ENCODE data around the gene S100A6.
"Not testable (repeated sequence)": the region's sequence is repeated elsewhere in the genome, so short reads cannot be mapped to it uniquely, and the experiment has no call there.

S100A6 gene

DNA sequence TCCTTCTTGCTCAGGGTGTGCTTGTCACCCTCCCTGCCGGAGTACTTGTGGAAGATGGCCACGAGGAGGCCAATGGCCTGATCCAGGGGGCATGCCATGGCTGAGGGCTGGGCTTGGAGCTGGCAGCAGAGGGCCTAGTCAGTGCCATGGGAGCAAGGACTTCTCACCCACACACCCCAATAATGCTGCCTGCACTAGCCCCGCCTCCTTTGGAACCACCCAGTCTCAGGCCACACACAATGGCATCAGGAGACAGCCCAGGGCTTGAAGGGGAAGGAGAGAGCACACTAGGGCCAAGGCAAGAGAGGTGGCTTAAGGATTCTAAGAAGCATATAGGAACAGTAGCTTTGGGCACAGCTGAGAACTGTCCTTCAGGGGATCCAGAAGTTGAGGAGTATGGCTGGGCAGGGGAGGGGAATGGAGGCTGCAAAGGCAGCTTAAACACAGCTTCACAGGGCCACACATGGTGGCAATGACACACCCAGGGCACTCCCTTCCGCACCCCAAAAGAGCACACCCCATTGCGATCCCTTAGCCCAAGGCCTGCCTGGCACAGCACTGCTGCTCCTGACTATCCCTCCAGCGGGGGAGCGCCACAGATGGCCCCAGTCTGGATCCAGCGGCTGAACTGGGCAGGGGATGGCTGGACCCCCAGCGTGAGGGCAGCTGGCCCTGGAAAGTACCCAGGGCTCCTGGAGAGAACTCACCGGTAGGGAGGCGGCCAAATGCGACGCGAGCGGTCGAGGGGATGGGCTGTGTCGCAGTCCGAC lies at the start of gene S100A6:
TSS of gene S100A6 (minus strand) at position 750 of the 770 bp plus-strand sequence. CDS start at position 98, 652 bp downstream.
- no peak for DNase-seq

DNA sequence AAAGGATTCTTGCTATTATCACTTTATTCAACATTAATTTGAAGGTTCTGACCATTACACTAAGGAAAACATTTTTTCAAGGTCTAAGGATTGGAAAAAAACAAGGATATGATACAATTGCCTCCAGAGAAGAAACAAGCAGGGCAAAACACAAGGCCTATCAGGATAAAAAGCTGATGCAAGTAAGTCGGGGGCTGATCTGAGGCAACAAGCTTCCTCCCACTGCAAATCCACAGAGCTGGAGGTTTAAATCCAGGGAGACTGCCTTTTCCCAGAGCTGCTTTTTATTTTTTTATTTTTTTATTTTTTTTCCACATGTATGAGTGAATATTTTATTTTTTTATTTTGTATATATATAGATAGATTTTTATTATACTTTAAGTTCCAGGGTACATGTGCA lies 49.2 kb upstream of the S100A6 start:
- no peak for DNase-seq

DNA sequence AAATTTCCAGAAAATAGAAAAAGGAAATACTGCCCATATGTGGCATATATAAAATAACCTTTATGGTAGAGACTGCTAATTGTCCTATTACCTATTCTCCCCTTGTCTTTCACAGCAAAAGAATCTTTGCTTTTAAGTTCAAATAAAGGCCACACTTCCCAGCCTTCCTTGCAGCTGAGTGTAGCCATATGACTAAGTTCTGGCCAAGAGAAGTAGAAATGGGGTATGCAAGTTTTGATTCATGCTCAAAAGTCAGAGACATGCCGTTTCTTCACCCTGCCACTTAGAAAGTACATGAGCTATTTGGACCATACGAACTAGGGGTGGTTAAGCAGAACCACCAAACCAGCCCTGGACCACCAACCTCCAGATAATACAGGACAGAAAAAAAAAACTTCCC lies 48.2 kb upstream of the S100A6 start:
- DNase-seq = no peak

DNA sequence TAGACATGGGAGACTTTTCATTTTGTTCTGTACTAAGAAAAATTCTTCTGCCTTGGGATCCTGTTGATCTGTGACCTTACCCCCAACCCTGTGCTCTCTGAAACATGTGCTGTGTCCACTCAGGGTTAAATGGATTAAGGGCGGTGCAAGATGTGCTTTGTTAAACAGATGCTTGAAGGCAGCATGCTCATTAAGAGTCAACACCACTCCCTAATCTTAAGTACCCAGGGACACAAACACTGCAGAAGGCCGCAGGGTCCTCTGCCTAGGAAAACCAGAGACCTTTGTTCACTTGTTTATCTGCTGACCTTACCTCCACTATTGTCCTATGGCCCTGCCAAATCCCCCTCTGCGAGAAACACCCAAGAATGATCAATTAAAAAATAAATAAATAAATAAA lies 47.7 kb upstream of the S100A6 start:
- DNase-seq = not testable (repeated sequence)

DNA sequence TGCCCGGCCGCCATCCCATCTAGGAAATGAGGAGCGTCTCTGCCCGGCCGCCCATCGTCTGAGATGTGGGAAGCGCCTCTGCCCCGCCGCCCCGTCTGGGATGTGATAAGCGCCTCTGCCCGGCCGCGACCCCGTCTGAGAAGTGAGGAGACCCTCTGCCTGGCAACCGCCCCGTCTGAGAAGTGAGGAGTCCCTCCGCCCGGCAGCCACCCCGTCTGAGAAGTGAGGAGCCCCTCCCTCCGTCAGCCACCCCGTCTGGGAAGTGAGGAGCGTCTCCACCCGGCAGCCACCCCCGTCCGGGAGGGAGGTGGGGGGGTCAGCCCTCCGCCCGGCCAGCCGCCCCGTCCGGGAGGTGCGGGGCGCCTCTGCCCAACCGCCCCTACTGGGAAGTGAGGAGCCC lies 47.0 kb upstream of the S100A6 start:
- not testable (repeated sequence) for DNase-seq

DNA sequence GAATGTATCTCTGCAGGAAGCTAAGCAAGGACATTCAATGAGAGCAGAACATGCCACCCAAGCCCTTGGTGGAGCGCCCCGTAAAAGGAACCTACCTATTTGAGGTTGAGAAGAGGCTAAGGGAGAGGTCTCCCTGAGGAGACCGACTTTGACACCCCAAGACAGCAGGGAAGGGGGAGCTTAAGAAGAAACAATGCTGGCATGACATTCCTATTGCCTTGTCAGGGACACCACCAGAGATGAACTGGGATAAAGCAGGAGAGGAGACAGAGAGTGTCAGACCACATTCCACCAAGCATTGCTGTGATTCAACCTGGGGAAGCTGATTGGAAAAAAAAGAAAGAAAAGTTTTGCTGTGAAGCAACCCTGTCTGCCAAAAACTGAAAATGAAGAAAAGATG lies 43.1 kb upstream of the S100A6 start:
- DNase-seq = no peak

DNA sequence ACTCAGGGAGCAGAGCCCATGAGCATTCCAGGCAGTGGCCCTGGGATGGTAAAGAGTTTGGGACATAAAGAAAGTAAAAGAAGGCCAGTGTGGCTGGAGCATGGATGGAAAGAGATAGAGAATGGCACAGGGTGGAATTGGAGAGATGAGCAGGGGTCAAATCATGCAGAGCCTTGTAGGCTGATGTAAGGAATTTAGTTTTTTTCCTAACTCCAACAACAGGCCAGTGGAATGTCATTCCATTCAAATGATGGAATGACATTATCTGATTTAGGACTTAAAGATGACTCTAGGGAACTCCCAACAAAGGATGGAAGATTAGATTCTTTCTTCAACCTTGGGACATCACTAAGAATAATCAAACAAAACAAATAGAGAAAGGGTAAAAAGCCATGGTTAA lies 42.7 kb upstream of the S100A6 start:
- no peak for DNase-seq

DNA sequence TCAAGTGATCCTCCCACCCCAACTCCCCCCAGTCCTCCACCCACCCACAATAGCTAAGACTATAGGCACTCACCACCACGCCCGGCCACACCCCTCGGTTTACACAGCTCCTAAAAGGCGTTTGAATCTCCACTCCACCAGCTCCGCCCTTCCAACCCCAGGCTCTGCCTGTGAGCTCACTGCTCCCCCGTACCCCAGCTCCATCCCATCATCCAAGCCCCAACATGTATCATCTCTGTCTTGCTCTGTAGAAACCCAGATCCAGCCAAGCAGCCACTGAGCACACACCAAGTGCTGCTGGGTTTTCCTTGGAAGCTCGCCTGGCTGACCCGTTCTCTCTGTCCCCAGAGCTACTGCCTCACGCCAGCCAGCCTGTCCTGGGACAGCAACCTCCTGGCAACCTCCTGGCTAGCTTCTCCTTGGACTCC lies 41.8 kb upstream of the S100A6 start:
- no peak for DNase-seq

DNA sequence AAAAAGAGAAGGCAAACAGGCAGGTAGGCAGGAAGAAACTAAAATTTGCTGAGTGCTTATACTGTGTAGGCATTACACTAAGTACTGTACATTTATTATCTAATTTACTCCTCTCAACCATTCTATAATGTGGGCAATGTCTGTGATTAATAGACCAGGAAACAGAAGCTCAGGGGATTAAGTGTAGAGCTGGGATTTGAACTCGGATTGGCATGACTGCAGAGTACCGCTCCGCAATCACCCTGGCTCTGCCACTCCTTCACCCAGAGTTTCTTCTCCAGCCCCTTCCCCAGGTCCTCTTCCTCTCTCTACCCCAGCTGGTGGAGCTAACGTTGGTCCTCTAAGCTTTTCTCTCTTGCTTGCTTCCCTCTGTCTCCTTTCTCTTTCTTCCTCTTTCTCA lies 41.3 kb upstream of the S100A6 start:
- no peak for DNase-seq

DNA sequence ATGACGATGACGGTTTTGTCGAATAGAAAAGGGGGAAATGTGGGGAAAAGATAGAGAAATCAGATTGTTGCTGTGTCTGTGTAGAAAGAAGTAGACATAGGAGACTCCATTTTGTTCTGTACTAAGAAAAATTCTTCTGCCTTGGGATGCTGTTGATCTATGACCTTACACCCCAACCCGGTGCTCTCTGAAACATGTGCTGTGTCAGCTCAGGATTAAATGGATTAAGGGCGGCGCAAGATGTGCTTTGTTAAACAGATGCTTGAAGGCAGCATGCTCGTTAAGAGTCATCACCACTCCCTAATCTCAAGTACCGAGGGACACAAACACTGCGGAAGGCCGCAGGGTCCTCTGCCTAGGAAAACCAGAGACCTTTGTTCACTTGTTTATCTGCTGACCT lies 39.7 kb upstream of the S100A6 start:
- DNase-seq = peak in 1 of 3 experiments; percentile 52

DNA sequence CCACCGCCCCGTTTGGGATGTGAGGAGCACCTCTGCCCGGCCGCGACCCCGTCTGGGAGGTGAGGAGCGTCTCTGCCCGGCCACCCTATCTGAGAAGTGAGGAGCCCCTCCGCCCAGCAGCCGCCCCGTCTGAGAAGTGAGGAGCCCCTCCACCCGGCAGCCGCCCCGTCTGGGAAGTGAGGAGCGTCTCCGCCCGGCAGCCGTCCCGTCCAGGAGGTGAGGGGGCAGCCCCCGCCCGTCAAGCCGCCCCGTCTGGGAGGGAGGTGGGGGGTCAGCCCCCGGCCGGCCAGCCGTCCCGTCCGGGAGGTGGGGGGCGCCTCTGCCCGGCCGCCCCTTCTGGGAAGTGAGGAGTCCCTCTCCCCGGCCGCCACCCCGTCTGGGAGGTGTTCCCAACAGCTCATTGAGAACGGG lies 39.3 kb upstream of the S100A6 start:
- DNase-seq = not testable (repeated sequence)

DNA sequence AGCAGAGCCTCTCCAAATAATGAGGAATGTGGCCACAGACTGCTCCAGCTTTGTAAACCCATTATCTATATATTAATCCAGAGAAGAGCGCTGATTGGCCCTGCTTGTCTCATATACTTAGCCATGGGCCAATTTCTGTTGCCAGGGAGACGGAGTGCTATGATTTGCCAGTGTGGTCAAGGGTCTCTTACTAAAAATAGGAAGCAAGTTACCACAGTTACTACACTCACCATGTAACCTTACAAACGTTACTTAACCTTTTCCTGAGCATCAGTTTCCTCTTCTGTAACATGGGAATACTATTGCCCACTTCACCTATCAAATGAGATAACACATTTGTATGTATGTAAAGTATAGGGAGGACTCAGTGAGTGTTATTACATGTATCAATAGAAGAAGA lies 37.6 kb upstream of the S100A6 start:
- DNase-seq = peak in 1 of 3 experiments; percentile 52

DNA sequence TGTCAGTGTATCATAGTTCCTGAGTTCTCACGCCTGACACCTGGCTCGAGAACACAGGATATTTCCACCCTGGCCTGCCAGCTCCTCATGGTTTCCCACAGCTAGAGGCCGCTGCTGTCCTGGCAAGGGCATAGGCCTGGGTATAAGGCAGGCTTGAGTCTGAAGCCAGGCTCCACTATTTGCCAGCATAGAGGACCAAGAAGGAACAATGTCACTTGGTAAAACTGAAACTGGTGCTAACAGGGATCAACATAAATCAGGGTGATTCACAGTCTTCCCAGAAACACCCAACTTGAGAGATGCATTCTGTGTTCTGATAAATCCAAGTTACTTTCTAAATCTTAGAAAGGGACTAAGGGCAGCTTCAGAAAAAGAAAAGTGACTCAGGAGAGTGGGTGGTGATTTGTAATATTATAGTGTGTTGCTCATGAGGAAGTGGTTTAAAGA lies 36.8 kb upstream of the S100A6 start:
- DNase-seq = peak; percentile 57 to 76 (median 70)

DNA sequence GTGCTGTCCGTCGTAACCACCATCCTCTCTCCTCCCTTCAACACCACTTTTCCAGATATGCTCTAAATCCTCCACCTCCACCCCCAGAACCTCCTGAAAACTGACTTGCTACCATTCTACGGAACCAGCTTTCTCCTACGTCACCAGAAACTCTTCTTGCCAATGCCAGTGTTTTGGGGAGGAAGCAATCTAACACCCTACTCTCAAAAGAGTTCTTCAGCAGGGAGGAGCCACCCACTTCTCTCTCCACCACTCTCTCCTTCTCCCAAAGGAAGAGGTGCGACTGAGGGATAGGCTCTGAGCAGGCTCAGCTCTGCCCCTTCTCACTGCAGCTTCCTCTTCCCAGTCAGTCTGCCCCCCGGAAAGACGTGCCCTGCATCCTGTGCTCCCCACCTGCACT lies 35.9 kb upstream of the S100A6 start:
- DNase-seq = no peak

DNA sequence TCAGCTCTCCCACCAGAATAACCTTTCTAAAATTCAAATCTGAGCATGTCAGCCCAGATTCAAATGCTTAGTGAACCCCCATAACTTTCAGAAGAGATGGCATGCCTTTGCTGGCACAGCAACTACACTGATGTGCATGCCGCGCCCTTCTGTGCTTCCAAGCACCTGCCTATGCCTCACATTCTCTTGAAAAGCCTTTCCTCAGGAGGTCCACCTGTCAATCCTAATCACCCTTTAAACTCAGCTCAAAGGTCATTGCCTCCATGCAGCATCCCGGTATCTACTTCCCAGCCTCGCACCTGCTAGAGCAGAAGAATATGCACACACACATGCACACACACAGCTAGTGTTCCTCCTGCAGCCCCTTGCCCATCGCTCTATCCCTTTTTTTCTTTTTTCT lies 35.1 kb upstream of the S100A6 start:
- peak in 1 of 3 experiments; percentile 16 for DNase-seq

DNA sequence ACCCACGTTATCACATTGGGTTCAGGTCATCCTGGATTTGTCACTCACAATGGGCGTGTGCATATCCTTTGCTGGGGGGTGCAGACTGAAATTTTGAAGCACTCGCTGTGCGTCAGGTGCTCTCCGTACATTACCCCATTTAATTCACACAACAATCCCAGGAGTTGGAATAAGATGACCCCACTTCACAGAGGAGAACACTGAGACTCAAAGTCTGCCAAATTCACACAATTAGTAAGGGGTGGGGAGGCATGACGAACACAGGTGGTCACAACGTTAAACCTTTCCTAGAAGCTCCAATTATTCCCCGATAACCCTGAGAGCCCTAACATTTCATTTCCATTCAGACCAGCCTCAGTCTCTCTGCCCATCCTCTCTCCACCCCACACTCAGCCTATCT lies 33.7 kb upstream of the S100A6 start:
- no peak for DNase-seq

DNA sequence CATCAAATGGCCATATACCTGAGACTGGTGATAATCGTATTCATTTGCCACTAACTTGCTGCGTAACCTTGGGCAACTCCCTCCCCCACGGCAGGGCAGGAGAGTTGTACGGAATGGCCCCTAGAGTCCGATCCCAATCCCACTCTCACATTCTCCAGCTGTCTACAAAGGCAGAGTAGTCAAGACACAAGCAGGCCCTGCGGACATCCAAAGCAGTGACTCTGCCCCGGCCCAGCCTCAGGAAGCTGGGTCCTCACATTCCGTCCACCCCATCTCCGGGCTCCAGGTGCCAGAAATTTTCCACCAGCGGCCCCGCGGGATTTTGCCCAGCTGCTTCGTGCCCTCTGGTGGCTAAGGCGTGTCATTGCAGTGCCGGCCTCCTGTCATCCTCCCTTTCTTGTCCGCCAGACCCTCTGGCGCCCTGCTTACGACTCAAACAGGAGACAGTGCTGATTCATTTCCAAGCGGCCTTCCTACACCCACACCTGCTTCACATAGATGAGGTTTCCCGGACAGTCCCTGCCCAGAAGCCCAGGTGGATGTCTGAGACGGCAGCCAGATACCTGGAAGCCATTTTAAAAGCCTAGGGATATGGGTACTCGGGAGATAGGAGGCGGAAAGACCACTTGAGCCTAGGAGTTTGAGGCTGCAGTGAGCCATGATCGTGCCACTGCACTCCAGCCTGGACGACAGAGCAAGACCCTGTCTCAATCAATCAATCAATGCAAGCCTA lies 32.7 kb upstream of the S100A6 start:
- DNase-seq = peak; percentile 82 to 99 (median 92)

DNA sequence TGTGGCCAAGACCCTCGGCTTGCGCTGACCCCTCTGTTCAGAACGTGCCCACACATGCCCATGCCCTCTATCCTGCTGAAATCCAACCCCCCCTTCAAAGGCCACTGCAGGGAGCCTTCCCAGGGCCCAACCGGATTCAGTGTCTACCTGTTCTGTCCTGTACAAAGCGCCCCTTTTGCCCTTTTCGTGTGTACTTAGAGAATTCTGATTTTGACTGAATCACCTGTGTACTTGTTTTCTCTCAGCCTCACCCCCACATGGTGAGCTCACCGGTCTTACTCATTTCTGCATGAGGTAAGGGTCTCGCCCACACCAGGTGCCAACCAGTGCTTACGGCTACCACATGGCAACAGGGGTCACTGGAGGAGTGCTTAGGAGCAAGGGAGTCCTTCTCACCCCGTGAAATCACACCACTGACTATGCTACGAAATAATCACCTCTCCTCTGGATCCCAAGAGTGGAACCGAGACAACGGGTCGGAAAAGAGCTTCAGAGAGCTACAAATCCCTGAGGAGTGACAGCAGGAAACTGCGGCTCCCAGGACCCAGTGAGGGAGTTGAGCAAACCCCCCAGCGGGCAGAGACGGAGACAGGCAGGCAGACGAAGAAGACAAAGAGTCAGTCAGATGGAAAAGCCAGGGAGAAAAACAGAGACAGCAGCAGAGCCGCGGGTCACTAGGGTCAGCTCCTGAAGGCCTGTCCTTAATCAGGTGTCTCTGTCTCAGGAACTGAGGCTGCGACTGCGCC lies 32.0 kb upstream of the S100A6 start:
- DNase-seq = peak in 2 of 3 experiments; percentile 25 to 46

DNA sequence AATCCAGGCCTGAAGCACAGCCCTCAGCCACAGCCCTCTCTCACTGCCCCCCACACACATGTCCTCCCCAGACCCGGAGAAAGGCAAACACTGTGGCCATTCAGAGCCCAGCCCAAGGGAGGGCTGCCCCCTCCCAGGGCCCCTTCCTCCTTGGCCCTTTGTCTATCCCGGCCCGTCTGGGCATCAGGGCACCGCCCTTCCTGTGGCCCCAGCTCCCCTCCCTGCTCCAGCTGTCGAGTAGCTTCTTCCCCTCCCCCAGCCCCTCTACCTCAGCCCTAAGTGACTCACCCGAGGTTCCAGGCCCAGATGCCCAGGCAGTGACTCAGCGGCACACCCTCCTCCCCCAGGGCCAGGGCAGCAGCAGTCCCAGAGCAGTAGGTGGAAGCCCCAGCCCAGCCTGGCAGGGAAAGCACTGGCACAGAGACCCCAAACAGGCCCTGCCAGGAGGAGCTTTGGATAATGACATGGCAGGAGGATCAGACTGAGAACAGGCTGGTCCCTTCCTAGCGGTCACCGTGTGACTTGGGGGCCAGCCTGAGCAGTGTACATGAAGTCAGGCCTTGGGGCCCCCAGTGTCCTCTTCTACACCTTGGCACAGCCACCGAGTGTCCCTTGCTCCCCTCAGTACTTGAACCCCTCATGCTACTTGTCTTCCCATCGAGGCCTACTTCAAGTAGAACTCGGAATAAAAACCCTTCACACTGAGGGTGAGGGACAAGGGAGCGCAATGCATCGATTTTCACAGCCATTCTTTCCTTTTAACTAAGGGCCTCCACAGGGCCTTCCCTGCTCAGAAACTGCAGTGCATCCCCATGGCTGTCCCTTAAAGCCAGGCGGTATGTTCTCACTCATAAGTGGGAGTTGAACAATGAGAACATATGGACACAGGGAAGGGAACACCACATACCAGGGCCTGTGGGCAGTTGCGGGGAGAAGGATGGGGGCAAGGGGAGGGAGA lies 30.9 kb upstream of the S100A6 start:
- peak; percentile 61 to 70 (median 65) for DNase-seq

DNA sequence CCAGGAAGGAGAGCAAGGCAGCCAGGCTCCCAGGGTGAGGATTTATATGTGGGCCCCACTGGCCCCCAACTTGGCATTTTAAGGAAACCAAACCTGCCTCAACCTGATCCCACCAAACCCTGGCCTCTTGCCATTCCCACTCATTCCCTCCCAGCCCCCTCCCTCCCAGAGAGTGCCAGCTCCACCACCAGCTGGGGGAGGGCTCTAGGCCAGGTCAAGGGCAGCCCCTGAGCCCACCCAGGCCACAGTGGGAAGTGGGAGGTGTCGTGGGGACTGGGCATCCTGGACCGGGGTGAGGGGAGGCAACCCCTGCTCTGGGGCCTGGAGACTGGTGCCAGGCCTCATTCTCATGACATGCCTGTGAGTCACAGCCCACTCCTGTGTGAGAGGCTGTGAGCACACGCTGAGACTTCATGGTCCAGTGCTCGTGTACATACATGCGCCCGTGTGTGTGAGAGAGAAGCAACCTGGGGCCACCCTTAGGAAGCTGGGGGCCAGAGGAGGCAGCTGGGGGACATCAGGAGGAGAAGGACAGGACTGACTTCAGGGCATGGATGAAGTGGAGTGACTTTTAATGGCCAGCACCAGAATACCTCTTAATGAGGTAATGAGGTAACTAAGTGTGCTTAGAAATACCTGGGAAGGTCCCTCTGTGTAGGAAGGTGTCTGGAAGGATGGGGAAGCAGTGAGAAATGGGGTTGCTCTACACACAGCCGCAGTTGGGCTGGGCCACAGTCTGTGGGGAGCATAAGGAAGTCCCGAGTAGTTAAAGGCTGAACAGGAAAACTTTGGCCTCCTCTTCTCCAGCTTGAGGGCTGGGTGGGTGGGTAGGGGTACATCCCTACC lies 30.0 kb upstream of the S100A6 start, which contains the start of gene S100A2:
TSS of gene S100A2 (minus strand) at position 316 of the 846 bp plus-strand sequence. CDS start 1,967 bp downstream, outside the sequence.
- DNase-seq = peak; percentile 29 to 73 (median 35)

DNA sequence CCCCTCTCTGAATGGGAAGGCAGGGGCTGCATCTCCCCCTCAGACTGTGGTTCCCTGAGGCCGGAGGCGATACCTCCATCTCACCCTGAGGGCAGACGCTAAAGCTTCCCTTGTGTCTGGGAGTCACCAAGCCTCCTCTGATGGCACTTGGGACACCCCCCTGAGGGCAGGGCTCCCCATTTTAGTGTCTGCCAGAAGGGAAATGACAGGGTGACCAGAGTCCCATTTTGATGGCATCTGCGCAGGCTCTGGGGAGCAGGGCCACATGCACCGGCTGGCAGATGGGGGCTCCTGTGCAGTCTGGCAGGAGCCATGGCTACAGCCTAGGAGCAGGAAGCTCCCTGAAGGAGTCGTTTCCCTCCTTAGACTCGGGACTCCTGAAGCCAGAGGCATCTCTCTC lies 28.2 kb upstream of the S100A6 start:
- no peak for DNase-seq

Data from NCI-H1417 (cell line).